ENCODE data around the gene PLA2G4C. TPM values are rescaled to one million over a fixed set of nuclear protein-coding genes. Genes with fewer than 3 reads are reported as not detected.

PLA2G4C gene
- total and polyA plus RNA-seq, 2 experiments from 2014 or later, result 2.9 to 3.4 TPM

DNA sequence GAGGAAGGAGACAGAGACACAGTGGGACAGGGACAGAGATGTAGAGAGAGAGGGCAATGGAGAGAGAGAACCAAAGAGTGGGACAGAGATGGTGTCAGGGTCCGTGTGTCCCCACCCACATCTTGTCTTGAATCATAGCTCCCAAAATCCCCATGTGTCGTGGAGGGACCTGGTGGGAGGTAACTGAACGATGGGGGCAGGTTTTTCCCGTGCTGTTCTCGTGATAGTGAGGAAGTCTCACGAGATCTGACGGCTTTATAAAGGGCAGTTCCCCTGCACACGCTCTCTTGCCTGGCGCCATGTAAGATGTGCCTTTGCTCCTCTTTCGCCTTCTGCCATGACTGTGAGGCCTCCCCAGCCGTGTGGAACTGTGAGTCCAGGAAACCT, 7.5 kb upstream of the PLA2G4C start:
- H3K27ac ChIP-seq (ENCODE audit: low read depth), result no peak overlapping the region
- no peaks in the 10 kb centered on the region for H3K4me1 ChIP-seq (ENCODE audit: insufficient read depth)
- Mint-ChIP-seq H3K27ac (no peak overlapping the region), H3K4me3 (no peak overlapping the region; the same call in 2 of the 3 replicates), H3K27me3 (ENCODE audit: insufficient read depth, low read depth, poor library complexity) (peaks cover 9% of the 10 kb centered on the region), H3K9me3 (no peaks in the 10 kb centered on the region), H3K36me3 (ENCODE audit: low read depth) (peaks cover 58% of the 10 kb centered on the region), H3K4me1 (no peaks in the 10 kb centered on the region; the same call in 2 of the 3 replicates)
- H3K79me2 ChIP-seq (replicated peaks; ENCODE audit: insufficient read depth), result no peaks in the 10 kb centered on the region
- H3K36me3 ChIP-seq (ENCODE audit: insufficient read depth), result no peaks in the 10 kb centered on the region
- no peak overlapping the region for H3K4me2 ChIP-seq
- no peak overlapping the region for H3K4me3 ChIP-seq
- DNase-seq (ENCODE audit: low spot score), result no peak
- H3K27me3 ChIP-seq (ENCODE audit: insufficient read depth), result no peaks in the 10 kb centered on the region
- H2AFZ ChIP-seq, result no peak overlapping the region
- ATAC-seq, result no peak
- H4K20me1 ChIP-seq (replicated peaks; ENCODE audit: insufficient read depth), result no peaks in the 10 kb centered on the region
- H3F3A ChIP-seq (replicated peaks; ENCODE audit: low read depth), result no peaks in the 10 kb centered on the region
- H3K9me2 ChIP-seq (ENCODE audit: insufficient read depth), result no peaks in the 10 kb centered on the region
- TF ChIP-seq, protein P1, sequence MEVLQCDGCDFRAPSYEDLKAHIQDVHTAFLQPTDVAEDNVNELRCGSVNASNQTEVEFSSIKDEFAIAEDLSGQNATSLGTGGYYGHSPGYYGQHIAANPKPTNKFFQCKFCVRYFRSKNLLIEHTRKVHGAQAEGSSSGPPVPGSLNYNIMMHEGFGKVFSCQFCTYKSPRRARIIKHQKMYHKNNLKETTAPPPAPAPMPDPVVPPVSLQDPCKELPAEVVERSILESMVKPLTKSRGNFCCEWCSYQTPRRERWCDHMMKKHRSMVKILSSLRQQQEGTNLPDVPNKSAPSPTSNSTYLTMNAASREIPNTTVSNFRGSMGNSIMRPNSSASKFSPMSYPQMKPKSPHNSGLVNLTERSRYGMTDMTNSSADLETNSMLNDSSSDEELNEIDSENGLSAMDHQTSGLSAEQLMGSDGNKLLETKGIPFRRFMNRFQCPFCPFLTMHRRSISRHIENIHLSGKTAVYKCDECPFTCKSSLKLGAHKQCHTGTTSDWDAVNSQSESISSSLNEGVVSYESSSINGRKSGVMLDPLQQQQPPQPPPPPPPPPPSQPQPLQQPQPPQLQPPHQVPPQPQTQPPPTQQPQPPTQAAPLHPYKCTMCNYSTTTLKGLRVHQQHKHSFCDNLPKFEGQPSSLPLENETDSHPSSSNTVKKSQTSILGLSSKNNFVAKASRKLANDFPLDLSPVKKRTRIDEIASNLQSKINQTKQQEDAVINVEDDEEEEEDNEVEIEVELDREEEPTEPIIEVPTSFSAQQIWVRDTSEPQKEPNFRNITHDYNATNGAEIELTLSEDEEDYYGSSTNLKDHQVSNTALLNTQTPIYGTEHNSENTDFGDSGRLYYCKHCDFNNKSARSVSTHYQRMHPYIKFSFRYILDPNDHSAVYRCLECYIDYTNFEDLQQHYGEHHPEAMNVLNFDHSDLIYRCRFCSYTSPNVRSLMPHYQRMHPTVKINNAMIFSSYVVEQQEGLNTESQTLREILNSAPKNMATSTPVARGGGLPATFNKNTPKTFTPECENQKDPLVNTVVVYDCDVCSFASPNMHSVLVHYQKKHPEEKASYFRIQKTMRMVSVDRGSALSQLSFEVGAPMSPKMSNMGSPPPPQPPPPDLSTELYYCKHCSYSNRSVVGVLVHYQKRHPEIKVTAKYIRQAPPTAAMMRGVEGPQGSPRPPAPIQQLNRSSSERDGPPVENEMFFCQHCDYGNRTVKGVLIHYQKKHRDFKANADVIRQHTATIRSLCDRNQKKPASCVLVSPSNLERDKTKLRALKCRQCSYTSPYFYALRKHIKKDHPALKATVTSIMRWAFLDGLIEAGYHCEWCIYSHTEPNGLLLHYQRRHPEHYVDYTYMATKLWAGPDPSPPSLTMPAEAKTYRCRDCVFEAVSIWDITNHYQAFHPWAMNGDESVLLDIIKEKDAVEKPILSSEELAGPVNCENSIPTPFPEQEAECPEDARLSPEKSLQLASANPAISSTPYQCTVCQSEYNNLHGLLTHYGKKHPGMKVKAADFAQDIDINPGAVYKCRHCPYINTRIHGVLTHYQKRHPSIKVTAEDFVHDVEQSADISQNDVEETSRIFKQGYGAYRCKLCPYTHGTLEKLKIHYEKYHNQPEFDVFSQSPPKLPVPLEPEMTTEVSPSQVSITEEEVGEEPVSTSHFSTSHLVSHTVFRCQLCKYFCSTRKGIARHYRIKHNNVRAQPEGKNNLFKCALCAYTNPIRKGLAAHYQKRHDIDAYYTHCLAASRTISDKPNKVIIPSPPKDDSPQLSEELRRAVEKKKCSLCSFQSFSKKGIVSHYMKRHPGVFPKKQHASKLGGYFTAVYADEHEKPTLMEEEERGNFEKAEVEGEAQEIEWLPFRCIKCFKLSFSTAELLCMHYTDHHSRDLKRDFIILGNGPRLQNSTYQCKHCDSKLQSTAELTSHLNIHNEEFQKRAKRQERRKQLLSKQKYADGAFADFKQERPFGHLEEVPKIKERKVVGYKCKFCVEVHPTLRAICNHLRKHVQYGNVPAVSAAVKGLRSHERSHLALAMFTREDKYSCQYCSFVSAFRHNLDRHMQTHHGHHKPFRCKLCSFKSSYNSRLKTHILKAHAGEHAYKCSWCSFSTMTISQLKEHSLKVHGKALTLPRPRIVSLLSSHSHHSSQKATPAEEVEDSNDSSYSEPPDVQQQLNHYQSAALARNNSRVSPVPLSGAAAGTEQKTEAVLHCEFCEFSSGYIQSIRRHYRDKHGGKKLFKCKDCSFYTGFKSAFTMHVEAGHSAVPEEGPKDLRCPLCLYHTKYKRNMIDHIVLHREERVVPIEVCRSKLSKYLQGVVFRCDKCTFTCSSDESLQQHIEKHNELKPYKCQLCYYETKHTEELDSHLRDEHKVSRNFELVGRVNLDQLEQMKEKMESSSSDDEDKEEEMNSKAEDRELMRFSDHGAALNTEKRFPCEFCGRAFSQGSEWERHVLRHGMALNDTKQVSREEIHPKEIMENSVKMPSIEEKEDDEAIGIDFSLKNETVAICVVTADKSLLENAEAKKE (CRISPR knock-in tag; IDR thresholded peaks at IDR 0.05), result no peak
- TF ChIP-seq STAT1 (IDR thresholded peaks at IDR 0.05; ENCODE audit: unreplicated experiment) (no peak), NANOG (IDR thresholded peaks at IDR 0.05; ENCODE audit: borderline replicate concordance) (no peak), CREB1 (CRISPR knock-in tag; IDR thresholded peaks at IDR 0.05; ENCODE audit: low read depth) (no peak), POLR2AphosphoS5 (IDR thresholded peaks at IDR 0.05; ENCODE audit: low read depth) (no peak), ZNF331 (CRISPR knock-in tag; IDR thresholded peaks at IDR 0.05; ENCODE audit: low read depth) (no peak), REST (IDR thresholded peaks at IDR 0.05; ENCODE audit: unreplicated experiment) (no peak), ZNF114 (CRISPR knock-in tag; IDR thresholded peaks at IDR 0.05) (no peak)
- TF ChIP-seq, protein P2, sequence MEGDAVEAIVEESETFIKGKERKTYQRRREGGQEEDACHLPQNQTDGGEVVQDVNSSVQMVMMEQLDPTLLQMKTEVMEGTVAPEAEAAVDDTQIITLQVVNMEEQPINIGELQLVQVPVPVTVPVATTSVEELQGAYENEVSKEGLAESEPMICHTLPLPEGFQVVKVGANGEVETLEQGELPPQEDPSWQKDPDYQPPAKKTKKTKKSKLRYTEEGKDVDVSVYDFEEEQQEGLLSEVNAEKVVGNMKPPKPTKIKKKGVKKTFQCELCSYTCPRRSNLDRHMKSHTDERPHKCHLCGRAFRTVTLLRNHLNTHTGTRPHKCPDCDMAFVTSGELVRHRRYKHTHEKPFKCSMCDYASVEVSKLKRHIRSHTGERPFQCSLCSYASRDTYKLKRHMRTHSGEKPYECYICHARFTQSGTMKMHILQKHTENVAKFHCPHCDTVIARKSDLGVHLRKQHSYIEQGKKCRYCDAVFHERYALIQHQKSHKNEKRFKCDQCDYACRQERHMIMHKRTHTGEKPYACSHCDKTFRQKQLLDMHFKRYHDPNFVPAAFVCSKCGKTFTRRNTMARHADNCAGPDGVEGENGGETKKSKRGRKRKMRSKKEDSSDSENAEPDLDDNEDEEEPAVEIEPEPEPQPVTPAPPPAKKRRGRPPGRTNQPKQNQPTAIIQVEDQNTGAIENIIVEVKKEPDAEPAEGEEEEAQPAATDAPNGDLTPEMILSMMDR (conservative IDR thresholded peaks at IDR 0.05; ENCODE audit: low read depth in 2 of 2), result no peak
- TF ChIP-seq, protein P3, sequence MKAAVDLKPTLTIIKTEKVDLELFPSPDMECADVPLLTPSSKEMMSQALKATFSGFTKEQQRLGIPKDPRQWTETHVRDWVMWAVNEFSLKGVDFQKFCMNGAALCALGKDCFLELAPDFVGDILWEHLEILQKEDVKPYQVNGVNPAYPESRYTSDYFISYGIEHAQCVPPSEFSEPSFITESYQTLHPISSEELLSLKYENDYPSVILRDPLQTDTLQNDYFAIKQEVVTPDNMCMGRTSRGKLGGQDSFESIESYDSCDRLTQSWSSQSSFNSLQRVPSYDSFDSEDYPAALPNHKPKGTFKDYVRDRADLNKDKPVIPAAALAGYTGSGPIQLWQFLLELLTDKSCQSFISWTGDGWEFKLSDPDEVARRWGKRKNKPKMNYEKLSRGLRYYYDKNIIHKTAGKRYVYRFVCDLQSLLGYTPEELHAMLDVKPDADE (IDR thresholded peaks at IDR 0.05), result no peak

Measured in GM23338 (cell line).